Peyer's patch (tissue), 4 donors: ENCODE results near the gene ZNF280D.

Experiments
- CTCF ChIP-seq, 6 experiments: fragments of 450-650 bp in 4 of 6; fragments of 200-600 bp in 2 of 6; sonication (generic) in 1 of 6; IDR thresholded peaks; one replicate each; pipeline ENCODE4 v1.5.1; 2017 to 2019; ENCODE audit warnings: antibody characterized with exemption in 6 of 6, mild to moderate bottlenecking in 3 of 6, moderate library complexity in 1 of 6
- POLR2A ChIP-seq, 2 donors: fragments of 450-650 bp; IDR thresholded peaks; one replicate each; pipeline ENCODE4 v1.5.1; 2017; ENCODE audit warnings: antibody characterized with exemption in 2 of 2, mild to moderate bottlenecking in 2 of 2, moderate library complexity in 2 of 2

GRCh38 chr15:56600380-56600779 is 132.9 kb downstream of the ZNF280D start:
- no peak for TF ChIP-seq CTCF (IDR thresholded peaks at IDR 0.05)
- no peak for TF ChIP-seq POLR2A (IDR thresholded peaks at IDR 0.05)
